H9 (cell line): ENCODE measurements around the gene RFT1. TPM values are rescaled to one million over a fixed set of nuclear protein-coding genes. Genes with fewer than 3 reads are reported as not detected.

Experiments
- DNase-seq: peaks from one replicate; pipeline ENCODE4 v3.0.0-alpha.2; 2017
- H2AFZ ChIP-seq: one replicate; pipeline ENCODE4 v1.6.1; 2013; ENCODE audit warnings: mild to moderate bottlenecking, low read length, control low read depth, moderate library complexity
- H2AK5ac ChIP-seq: 2 replicates; pipeline ENCODE4 v1.6.1; 2013; ENCODE audit warnings: low read length, control low read depth, mixed read lengths; ENCODE audit not compliant: insufficient read length
- H2BK120ac ChIP-seq: one replicate; pipeline ENCODE4 v1.6.1; 2013; ENCODE audit warnings: low read depth, mild to moderate bottlenecking, low read length, control low read depth, inconsistent platforms; ENCODE audit not compliant: poor library complexity, severe bottlenecking
- H2BK12ac ChIP-seq: 2 replicates; pipeline ENCODE4 v1.6.1; 2013; ENCODE audit warnings: low read length, control low read depth, mixed read lengths, low read depth; ENCODE audit not compliant: insufficient read length
- H2BK15ac ChIP-seq: 2 replicates; pipeline ENCODE4 v1.6.1; 2013; ENCODE audit warnings: low read depth, low read length, control low read depth
- H2BK20ac ChIP-seq: one replicate; pipeline ENCODE4 v1.6.1; 2013; ENCODE audit warnings: low read depth, mild to moderate bottlenecking, low read length, control low read depth, inconsistent platforms; ENCODE audit not compliant: poor library complexity, severe bottlenecking
- H2BK5ac ChIP-seq: 2 replicates; pipeline ENCODE4 v1.6.1; 2013; ENCODE audit warnings: low read length, control low read depth, mixed read lengths; ENCODE audit not compliant: insufficient read length
- H3K14ac ChIP-seq: 2 replicates; pipeline ENCODE4 v1.6.1; 2013; ENCODE audit warnings: low read length, control low read depth; ENCODE audit not compliant: insufficient read depth
- H3K18ac ChIP-seq: 2 replicates; pipeline ENCODE4 v1.6.1; 2013; ENCODE audit warnings: low read depth, mild to moderate bottlenecking, mixed read lengths, low read length, control low read depth; ENCODE audit not compliant: insufficient read length
- H3K23ac ChIP-seq: 2 replicates; pipeline ENCODE4 v1.6.1; 2013; ENCODE audit warnings: low read length, control low read depth, mixed read lengths, low read depth; ENCODE audit not compliant: insufficient read length
- H3K23me2 ChIP-seq: 2 replicates; pipeline ENCODE4 v1.6.1; 2013; ENCODE audit warnings: low read depth, mild to moderate bottlenecking, mixed read lengths, low read length, control low read depth; ENCODE audit not compliant: insufficient read length, poor library complexity, severe bottlenecking
- H3K27ac ChIP-seq: 2 replicates; pipeline ENCODE4 v1.5.1; 2013; ENCODE audit warnings: low read length, control low read depth, mixed read lengths, low read depth; ENCODE audit not compliant: insufficient read length
- H3K27me3 ChIP-seq: 2 replicates; pipeline ENCODE4 v1.6.1; 2013; ENCODE audit warnings: low read length, control low read depth, inconsistent platforms; ENCODE audit not compliant: insufficient read depth
- H3K4ac ChIP-seq: 2 replicates; pipeline ENCODE4 v1.6.1; 2013; ENCODE audit warnings: low read depth, mild to moderate bottlenecking, control low read depth, inconsistent platforms, low read length, moderate library complexity
- H3K4me1 ChIP-seq: 2 replicates; pipeline ENCODE4 v1.6.1; 2013; ENCODE audit warnings: low read length, control low read depth, inconsistent platforms; ENCODE audit not compliant: insufficient read depth
- H3K4me2 ChIP-seq: 2 replicates; pipeline ENCODE4 v1.6.1; 2013; ENCODE audit warnings: low read length, control low read depth, mixed read lengths; ENCODE audit not compliant: insufficient read length, insufficient read depth
- H3K56ac ChIP-seq: 2 replicates; pipeline ENCODE4 v1.6.1; 2013; ENCODE audit warnings: low read depth, mild to moderate bottlenecking, mixed read lengths, low read length, control low read depth; ENCODE audit not compliant: insufficient read length
- H3K79me1 ChIP-seq: 2 replicates; pipeline ENCODE4 v1.6.1; 2013; ENCODE audit warnings: low read depth, mild to moderate bottlenecking, moderate library complexity, low read length, control low read depth, inconsistent platforms; ENCODE audit not compliant: insufficient read depth, poor library complexity, severe bottlenecking
- H3K79me2 ChIP-seq: 2 replicates; pipeline ENCODE4 v1.6.1; 2013; ENCODE audit warnings: low read length, control low read depth, inconsistent platforms; ENCODE audit not compliant: insufficient read depth
- H3K9ac ChIP-seq: 2 replicates; pipeline ENCODE4 v1.6.1; 2013; ENCODE audit warnings: low read length, control low read depth, mixed read lengths; ENCODE audit not compliant: insufficient read length; ENCODE audit errors: extremely low read depth
- H3K9me3 ChIP-seq: one replicate; pipeline ENCODE4 v1.6.1; 2013; ENCODE audit warnings: low read depth, low read length, inconsistent platforms; ENCODE audit not compliant: control insufficient read depth
- H3T11ph ChIP-seq: one replicate; pipeline ENCODE4 v1.6.1; 2013; ENCODE audit warnings: mild to moderate bottlenecking, low read length, control low read depth, inconsistent platforms
- H4K20me1 ChIP-seq: one replicate; pipeline ENCODE4 v1.6.1; 2013; ENCODE audit not compliant: control insufficient read depth, insufficient read length, insufficient read depth
- H4K5ac ChIP-seq: 2 replicates; pipeline ENCODE4 v1.6.1; 2013; ENCODE audit warnings: low read depth, mild to moderate bottlenecking, mixed read lengths, low read length, control low read depth; ENCODE audit not compliant: insufficient read length
- H4K8ac ChIP-seq: replicated peaks from 2 replicates; pipeline ENCODE4 v1.6.1; 2013; ENCODE audit warnings: low read length, control low read depth, mixed read lengths, low read depth; ENCODE audit not compliant: insufficient read length
- H4K91ac ChIP-seq: 2 replicates; pipeline ENCODE4 v1.6.1; 2013; ENCODE audit warnings: low read depth, mild to moderate bottlenecking, moderate library complexity, mixed read lengths, low read length, control low read depth; ENCODE audit not compliant: insufficient read length
- H3K27ac Mint-ChIP-seq, 3 experiments: 2 replicates in 2 of 3; 3 replicates in 1 of 3; pipeline ENCODE4 v1.8.0; 2020 to 2021; ENCODE audit warnings: mixed read lengths in 3 of 3, mild to moderate bottlenecking in 1 of 3, moderate library complexity in 1 of 3
- H3K27me3 Mint-ChIP-seq: 2 replicates; pipeline ENCODE4 v1.8.0; 2021; ENCODE audit warnings: low read depth, mild to moderate bottlenecking, moderate library complexity, mixed read lengths
- H3K36me3 Mint-ChIP-seq, 3 experiments: 2 replicates in 2 of 3; 3 replicates in 1 of 3; pipeline ENCODE4 v1.8.0; 2020 to 2021; ENCODE audit warnings: low read depth in 3 of 3, mixed read lengths in 3 of 3; ENCODE audit not compliant: insufficient read depth in 1 of 3
- H3K4me1 Mint-ChIP-seq, 2 experiments: 2 replicates each; pipeline ENCODE4 v1.8.0; 2020; ENCODE audit warnings: mixed read lengths in 2 of 2
- H3K4me3 Mint-ChIP-seq, 2 experiments: 2 replicates in 1 of 2; 3 replicates in 1 of 2; pipeline ENCODE4 v1.8.0; 2020 to 2021; ENCODE audit warnings: mild to moderate bottlenecking in 2 of 2, mixed read lengths in 2 of 2, moderate library complexity in 1 of 2
- H3K9me3 Mint-ChIP-seq, 2 experiments: 2 replicates in 1 of 2; 3 replicates in 1 of 2; pipeline ENCODE4 v1.8.0; 2020; ENCODE audit warnings: mild to moderate bottlenecking in 2 of 2, mixed read lengths in 2 of 2, moderate library complexity in 1 of 2
- WGBS: extraction: QIAGEN DNeasy Blood & Tissue Kit; methylation state at CpG from one replicate; pipeline ENCODE4 v1.1.7; 2013; ENCODE audit warnings: missing lambda C conversion rate, low lambda C conversion rate, mixed read lengths; ENCODE audit not compliant: insufficient read length; ENCODE audit errors: extremely low coverage; 5-methylcytosine and 5-hydroxymethylcytosine counted together
- total RNA-seq: library from RNA; stranded (reverse); gene quantifications from 2 replicates; pipeline ENCODE4 v1.2.1, GENCODE V29; 2021
- TF ChIP-seq, protein P1 (sequence below): fragments of 200-600 bp; sonication (generic); conservative IDR thresholded peaks from 3 replicates; pipeline ENCODE4 v1.8.0; 2021; ENCODE audit warnings: antibody characterized with exemption, mild to moderate bottlenecking

The RFT1 gene
- total RNA-seq, 1 experiment from 2014 or later: 24.1 TPM

DNA sequence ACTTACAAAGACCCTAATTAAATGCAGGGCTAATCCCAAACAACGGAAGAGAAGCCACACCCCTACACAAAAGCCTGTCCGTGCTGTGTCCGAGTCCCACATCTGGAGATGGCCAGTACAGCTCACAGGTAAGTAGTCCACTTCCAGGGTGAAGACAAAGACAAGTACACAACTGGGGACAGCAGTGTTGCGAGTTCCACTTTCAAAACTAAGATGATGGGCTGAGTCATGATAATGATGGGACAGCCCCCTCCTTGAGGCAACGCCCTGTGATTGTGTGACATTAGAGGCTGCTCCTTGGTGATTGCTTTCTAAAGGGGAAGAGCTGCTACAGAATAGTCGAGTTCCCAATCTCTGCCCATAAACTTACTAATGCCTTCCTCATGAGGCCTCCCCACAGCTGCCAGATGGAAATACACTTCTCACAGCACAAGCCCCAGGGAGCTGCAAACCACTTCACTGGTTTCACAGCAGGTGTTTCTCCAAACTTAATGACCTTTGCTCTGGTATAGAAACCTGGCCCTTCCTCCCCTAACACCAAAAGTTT lies 27.6 kb downstream of the RFT1 start:
- Mint-ChIP-seq H3K4me3 (no peak overlapping the region), H3K9me3 (no peaks in the 10 kb centered on the region), H3K27me3 (no peaks in the 10 kb centered on the region), H3K36me3 (peaks cover 9 to 42% (median 32%) of the 10 kb centered on the region in 3 experiments; a peak in 6 of 7 replicates), H3K4me1 (peaks cover 5 to 14% of the 10 kb centered on the region in 2 experiments; a peak in 3 of 4 replicates), H3K27ac (no peak overlapping the region)
- Histone ChIP-seq H3K27ac (no peak overlapping the region), H3K27me3 (no peaks in the 10 kb centered on the region), H3K4me2 (no peak overlapping the region), H4K5ac (no peak overlapping the region), H3K9ac (no peak overlapping the region), H2BK5ac (no peak overlapping the region), H2AFZ (no peak overlapping the region), H2BK15ac (no peak overlapping the region), H3K18ac (no peak overlapping the region), H4K8ac (no peak overlapping the region), H2BK20ac (no peak overlapping the region), H3K79me1 (no peaks in the 10 kb centered on the region), H3K23ac (no peak overlapping the region), H3K23me2 (no peaks in the 10 kb centered on the region), H3K56ac (no peak overlapping the region), H3T11ph (no peak overlapping the region), H2BK12ac (no peak overlapping the region), H3K9me3 (no peaks in the 10 kb centered on the region), H3K79me2 (no peaks in the 10 kb centered on the region), H4K20me1 (no peaks in the 10 kb centered on the region), H3K4ac (no peak overlapping the region), H3K14ac (no peak overlapping the region), H2AK5ac (no peak overlapping the region), H2BK120ac (no peak overlapping the region), H4K91ac (no peak overlapping the region), H3K4me1 (no peaks in the 10 kb centered on the region; the same call in 1 of the 2 replicates)
- DNase-seq: no peak
- TF ChIP-seq, protein P1, sequence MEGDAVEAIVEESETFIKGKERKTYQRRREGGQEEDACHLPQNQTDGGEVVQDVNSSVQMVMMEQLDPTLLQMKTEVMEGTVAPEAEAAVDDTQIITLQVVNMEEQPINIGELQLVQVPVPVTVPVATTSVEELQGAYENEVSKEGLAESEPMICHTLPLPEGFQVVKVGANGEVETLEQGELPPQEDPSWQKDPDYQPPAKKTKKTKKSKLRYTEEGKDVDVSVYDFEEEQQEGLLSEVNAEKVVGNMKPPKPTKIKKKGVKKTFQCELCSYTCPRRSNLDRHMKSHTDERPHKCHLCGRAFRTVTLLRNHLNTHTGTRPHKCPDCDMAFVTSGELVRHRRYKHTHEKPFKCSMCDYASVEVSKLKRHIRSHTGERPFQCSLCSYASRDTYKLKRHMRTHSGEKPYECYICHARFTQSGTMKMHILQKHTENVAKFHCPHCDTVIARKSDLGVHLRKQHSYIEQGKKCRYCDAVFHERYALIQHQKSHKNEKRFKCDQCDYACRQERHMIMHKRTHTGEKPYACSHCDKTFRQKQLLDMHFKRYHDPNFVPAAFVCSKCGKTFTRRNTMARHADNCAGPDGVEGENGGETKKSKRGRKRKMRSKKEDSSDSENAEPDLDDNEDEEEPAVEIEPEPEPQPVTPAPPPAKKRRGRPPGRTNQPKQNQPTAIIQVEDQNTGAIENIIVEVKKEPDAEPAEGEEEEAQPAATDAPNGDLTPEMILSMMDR: no peak
- WGBS: no CpG with 5 or more reads among the region's 6 CpGs
